ENCODE measurements around the gene SGSH.
"Not testable (repeated sequence)": the region's sequence is repeated elsewhere in the genome, so short reads cannot be mapped to it uniquely, and the experiment has no call there.

Gene SGSH

DNA sequence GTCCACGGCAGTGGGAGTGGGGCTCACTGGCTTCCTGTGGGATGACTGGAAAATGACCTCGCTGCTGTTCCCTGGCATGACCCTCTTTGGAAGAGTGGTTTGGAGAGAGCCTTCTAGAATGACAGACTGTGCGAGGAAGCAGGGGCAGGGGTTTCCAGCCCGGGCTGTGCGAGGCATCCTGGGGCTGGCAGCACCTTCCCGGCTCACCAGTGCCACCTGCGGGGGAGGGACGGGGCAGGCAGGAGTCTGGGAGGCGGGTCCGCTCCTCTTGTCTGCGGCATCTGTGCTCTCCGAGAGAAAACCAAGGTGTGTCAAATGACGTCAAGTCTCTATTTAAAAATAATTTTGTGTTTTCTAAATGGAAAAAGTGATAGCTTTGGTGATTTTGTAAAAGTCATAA lies 32.7 kb upstream of the SGSH start:
- Histone ChIP-seq H3K27ac (ENCODE audit: low read length) (no peak overlapping the region), H3K4me1 (ENCODE audit: control insufficient read depth, insufficient read depth, low read length) (no peaks in the 10 kb centered on the region), H3K27me3 (ENCODE audit: control insufficient read depth in 1 of 2, insufficient read depth in 2 of 2, low read length in 2 of 2) (no peaks in the 10 kb centered on the region), H3K4me3 (ENCODE audit: low read length in 2 of 2) (no peak overlapping the region), H3K9me3 (ENCODE audit: control insufficient read depth in 2 of 2, low read length in 2 of 2) (no peaks in the 10 kb centered on the region), H3K36me3 (ENCODE audit: control insufficient read depth in 2 of 2, insufficient read depth in 2 of 2, low read length in 2 of 2) (peaks cover 9 to 27% of the 10 kb centered on the region in 2 donors), H3K9ac (ENCODE audit: low read length in 2 of 2) (no peak overlapping the region)

DNA sequence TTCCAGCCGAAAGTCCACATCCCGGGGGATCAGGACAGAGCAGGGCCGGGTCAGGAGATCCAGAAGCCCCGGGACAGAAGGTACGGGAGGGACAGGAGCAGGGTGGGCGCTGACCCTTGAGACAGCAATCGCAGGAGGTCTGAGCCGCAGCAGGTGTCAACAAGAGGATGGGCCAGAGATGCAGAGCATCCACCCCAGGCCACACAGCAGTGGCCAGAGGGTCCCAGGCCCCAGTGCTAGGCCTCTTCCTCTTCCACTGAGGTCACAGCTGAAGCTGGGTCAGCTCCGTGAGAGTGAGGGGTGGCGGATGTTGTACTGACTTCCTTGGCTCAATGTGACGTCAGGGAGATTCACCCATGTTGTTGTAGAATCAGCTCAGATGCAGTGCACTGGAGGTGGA lies 31.8 kb upstream of the SGSH start:
- H3K4me3 ChIP-seq (ENCODE audit: low read length in 2 of 2), result no peak overlapping the region

DNA sequence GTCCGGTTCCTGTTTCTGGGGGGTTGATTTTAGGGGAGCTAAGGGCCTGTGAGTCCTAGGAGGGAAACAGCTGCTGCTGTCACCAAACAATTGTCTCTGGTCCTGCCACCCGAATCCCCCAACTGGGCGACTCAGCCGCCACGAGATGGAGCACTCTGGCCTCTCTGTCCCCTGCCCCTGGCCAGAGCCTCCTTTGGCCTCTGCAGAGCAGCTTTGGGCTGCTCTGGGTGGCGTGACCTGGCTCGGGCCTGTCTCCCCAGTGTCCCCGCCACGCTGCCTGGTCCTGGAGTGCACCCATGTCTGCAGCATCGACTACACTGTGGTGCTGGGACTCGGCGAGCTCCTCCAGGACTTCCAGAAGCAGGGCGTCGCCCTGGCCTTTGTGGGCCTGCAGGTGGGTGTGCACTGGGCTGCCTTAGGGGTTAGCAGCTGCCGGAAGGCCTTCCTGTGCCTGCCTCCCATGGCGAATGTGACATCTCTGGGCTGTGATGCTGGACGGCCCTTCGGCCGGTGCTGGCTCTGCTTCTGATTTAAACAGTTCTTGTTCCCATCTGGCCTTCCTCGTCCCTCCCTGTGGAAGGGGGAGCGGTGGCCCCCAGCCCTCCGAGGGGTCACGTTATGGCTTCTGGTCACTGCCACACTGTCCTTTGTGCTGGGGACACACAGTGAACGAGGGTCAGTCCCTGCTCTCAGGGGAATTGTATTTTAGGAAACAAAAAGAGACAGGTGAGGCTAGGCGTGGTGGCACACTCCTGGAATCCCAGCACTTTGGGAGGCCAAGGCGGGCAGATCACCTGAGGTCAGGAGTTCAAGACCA lies 29.0 kb upstream of the SGSH start:
- Histone ChIP-seq H3K4me1 (ENCODE audit: control insufficient read depth, insufficient read depth, low read length) (no peaks in the 10 kb centered on the region), H3K27me3 (ENCODE audit: control insufficient read depth in 1 of 2, insufficient read depth in 2 of 2, low read length in 2 of 2) (no peaks in the 10 kb centered on the region), H3K27ac (ENCODE audit: low read length) (no peak overlapping the region), H3K9ac (ENCODE audit: low read length in 2 of 2) (no peak overlapping the region), H3K36me3 (ENCODE audit: control insufficient read depth in 2 of 2, insufficient read depth in 2 of 2, low read length in 2 of 2) (peaks cover 23 to 45% of the 10 kb centered on the region in 2 donors), H3K9me3 (ENCODE audit: control insufficient read depth in 2 of 2, low read length in 2 of 2) (no peaks in the 10 kb centered on the region), H3K4me3 (ENCODE audit: low read length in 2 of 2) (no peak overlapping the region)

More for the DNA sequence above, 31.8 kb upstream of the SGSH start:
- Histone ChIP-seq H3K36me3 (ENCODE audit: control insufficient read depth in 2 of 2, insufficient read depth in 2 of 2, low read length in 2 of 2) (peaks cover 9 to 30% of the 10 kb centered on the region in 2 donors), H3K27me3 (ENCODE audit: control insufficient read depth in 1 of 2, insufficient read depth in 2 of 2, low read length in 2 of 2) (no peaks in the 10 kb centered on the region), H3K4me1 (ENCODE audit: control insufficient read depth, insufficient read depth, low read length) (no peaks in the 10 kb centered on the region), H3K27ac (ENCODE audit: low read length) (no peak overlapping the region), H3K9ac (ENCODE audit: low read length in 2 of 2) (no peak overlapping the region), H3K9me3 (ENCODE audit: control insufficient read depth in 2 of 2, low read length in 2 of 2) (no peaks in the 10 kb centered on the region)

DNA sequence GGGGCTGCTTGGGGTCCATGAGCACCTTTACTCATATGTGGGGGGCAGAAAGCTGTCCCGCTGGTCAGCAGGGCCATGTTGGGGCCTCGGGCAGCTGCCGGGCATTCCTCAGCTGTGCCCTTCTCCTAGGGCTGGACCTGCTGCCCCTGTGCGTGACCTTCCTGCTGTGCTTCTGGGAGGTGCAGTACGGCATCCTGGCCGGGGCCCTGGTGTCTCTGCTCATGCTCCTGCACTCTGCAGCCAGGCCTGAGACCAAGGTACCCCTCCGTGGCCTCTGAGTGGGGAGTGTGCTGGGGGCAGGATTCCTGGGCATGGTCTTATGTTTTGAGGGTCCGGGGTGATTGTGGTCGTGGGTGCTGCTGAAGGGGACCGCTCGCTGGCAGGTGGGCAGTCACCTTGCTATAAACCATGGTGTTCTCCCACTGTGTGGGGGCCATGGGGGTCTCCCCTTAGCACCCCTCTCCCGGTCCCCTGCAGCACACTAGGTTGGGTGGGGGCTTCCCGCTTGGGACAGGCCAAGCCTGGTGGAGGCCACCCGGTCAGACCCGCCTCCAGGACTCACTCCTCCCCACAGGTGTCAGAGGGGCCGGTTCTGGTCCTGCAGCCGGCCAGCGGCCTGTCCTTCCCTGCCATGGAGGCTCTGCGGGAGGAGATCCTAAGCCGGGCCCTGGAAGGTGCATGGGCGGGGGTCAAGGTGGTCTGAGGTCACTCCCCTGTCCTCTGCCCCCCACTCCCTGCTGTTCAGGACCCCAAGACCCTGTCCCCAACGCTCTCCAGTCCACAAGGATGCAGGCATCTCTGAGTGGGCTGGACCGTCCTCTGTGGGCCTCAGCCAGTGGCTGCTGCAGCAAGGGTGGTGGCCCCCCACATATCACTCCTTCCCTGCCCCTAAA lies 28.1 kb upstream of the SGSH start:
- no peaks in the 10 kb centered on the region for H3K4me1 ChIP-seq (ENCODE audit: control insufficient read depth, insufficient read depth, low read length)
- no peak overlapping the region for H3K27ac ChIP-seq (ENCODE audit: low read length)
- H3K27me3 ChIP-seq (ENCODE audit: control insufficient read depth in 1 of 2, insufficient read depth in 2 of 2, low read length in 2 of 2), result no peaks in the 10 kb centered on the region
- no peaks in the 10 kb centered on the region for H3K9me3 ChIP-seq (ENCODE audit: control insufficient read depth in 2 of 2, low read length in 2 of 2)
- H3K4me3 ChIP-seq (ENCODE audit: low read length in 2 of 2), result no peak overlapping the region
- peaks cover 26 to 49% of the 10 kb centered on the region in 2 donors for H3K36me3 ChIP-seq (ENCODE audit: control insufficient read depth in 2 of 2, insufficient read depth in 2 of 2, low read length in 2 of 2)
- no peak overlapping the region for H3K9ac ChIP-seq (ENCODE audit: low read length in 2 of 2)

DNA sequence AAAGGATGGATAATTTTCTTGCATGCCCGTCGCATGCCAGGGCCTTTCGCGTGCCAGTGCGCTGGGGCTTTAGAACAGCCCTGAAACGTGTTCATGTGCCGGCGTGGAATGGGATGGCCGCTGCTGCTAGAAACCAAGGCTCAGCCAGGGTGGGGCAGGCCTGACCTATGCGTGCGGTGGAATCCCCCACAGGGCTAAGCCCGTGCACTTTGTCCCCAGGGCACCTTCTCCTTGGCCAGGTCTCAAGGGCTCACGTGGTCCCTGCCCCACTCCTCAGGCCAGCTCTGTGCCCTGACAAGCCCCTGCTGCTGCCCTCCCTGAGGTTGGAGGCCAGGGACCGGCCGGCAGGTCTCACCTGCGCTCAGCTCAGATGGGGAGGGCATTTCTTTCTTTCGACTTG lies 27.4 kb upstream of the SGSH start:
- H3K27ac ChIP-seq (ENCODE audit: low read length), result no peak overlapping the region
- H3K9me3 ChIP-seq (ENCODE audit: control insufficient read depth in 2 of 2, low read length in 2 of 2), result no peaks in the 10 kb centered on the region
- no peak overlapping the region for H3K4me3 ChIP-seq (ENCODE audit: low read length in 2 of 2)
- H3K27me3 ChIP-seq (ENCODE audit: control insufficient read depth in 1 of 2, insufficient read depth in 2 of 2, low read length in 2 of 2), result no peaks in the 10 kb centered on the region
- peaks cover 24 to 47% of the 10 kb centered on the region in 2 donors for H3K36me3 ChIP-seq (ENCODE audit: control insufficient read depth in 2 of 2, insufficient read depth in 2 of 2, low read length in 2 of 2)
- H3K9ac ChIP-seq (ENCODE audit: low read length in 2 of 2), result no peak overlapping the region
- no peaks in the 10 kb centered on the region for H3K4me1 ChIP-seq (ENCODE audit: control insufficient read depth, insufficient read depth, low read length)

DNA sequence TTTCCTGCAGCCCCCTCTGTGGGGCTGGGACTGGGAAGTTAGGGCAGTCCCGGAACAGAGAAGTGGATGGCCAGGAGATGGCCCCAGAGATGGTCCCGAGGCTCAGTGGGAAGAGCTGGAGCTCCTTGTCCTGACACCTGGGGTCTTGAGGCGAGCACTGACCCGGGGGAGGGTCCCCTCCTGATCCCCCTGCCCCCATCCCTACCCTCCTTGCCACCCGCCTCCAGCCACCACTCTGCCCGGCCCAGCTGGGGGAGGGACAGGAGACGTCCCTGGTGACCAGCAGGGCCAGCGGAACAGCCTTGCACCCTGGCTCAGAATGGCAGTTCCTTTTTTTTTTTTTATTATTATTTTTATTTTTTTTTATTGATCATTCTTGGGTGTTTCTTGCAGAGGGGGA lies 26.6 kb upstream of the SGSH start:
- no peaks in the 10 kb centered on the region for H3K4me1 ChIP-seq (ENCODE audit: control insufficient read depth, insufficient read depth, low read length)
- no peak overlapping the region for H3K9ac ChIP-seq (ENCODE audit: low read length in 2 of 2)
- no peaks in the 10 kb centered on the region for H3K27me3 ChIP-seq (ENCODE audit: control insufficient read depth in 1 of 2, insufficient read depth in 2 of 2, low read length in 2 of 2)
- H3K9me3 ChIP-seq (ENCODE audit: control insufficient read depth in 2 of 2, low read length in 2 of 2), result no peaks in the 10 kb centered on the region
- H3K36me3 ChIP-seq (ENCODE audit: control insufficient read depth in 2 of 2, insufficient read depth in 2 of 2, low read length in 2 of 2), result peaks cover 25 to 46% of the 10 kb centered on the region in 2 donors
- no peak overlapping the region for H3K27ac ChIP-seq (ENCODE audit: low read length)
- no peak overlapping the region for H3K4me3 ChIP-seq (ENCODE audit: low read length in 2 of 2)

DNA sequence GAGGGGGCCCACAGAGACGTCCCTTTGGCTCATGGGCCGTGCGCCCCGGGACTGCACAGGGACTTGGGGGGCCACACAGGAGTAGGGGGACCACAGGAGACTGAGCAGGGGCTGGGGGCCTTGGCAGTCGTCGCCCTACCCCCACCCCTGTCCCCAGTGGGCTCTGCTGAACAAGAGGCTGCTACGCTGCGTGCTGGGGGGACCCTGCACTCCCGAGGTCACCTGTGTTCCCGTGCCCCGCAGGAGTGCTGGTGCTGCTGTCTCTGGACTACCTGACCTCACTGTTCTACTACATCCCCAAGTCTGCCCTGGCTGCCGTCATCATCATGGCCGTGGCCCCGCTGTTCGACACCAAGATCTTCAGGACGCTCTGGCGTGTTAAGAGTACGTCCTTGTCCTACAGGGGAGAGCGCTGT lies 26.1 kb upstream of the SGSH start:
- H3K36me3 ChIP-seq (ENCODE audit: control insufficient read depth in 2 of 2, insufficient read depth in 2 of 2, low read length in 2 of 2), result peaks cover 29 to 45% of the 10 kb centered on the region in 2 donors
- H3K4me3 ChIP-seq (ENCODE audit: low read length in 2 of 2), result no peak overlapping the region

DNA sequence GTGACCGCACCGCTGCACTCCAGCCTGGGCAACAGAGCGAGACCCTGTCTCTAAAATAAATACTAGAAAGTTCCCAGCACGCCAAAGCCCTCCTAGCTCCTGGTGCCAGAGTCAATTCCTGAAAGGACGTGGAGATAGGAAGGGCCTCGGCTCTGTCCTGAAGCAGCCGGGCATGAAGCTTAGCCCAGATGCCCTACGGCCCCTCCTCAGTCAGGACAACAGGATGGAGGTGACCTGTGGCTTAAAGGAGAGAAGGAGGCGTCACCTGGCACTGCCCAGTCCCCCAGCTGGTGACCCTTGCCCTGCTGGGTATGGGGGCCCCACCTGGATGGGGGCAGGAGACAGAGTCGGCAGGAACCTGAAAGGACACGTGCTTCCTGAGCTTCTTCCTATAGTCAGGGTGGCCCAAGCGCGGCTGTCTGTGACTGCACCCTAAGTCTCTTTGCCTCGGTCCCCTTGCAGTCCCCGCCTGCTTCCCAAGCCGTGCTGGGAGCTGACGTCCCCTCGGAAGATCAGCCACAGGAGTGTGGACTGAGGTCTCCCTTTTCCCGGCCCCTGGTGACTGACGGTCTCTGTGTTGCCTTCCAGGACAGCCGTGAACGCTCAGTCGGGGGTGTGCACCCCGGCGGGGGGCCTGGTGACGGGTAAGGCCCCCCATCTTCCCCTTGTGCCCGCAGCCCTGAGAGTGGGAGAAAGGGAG lies 25.6 kb upstream of the SGSH start:
- H3K4me1 ChIP-seq (ENCODE audit: control insufficient read depth, insufficient read depth, low read length), result no peaks in the 10 kb centered on the region
- H3K4me3 ChIP-seq (ENCODE audit: low read length in 2 of 2), result no peak overlapping the region
- H3K36me3 ChIP-seq (ENCODE audit: control insufficient read depth in 2 of 2, insufficient read depth in 2 of 2, low read length in 2 of 2), result peaks cover 33 to 47% of the 10 kb centered on the region in 2 donors
- H3K27ac ChIP-seq (ENCODE audit: low read length), result no peak overlapping the region
- H3K9ac ChIP-seq (ENCODE audit: low read length in 2 of 2), result no peak overlapping the region
- no peaks in the 10 kb centered on the region for H3K27me3 ChIP-seq (ENCODE audit: control insufficient read depth in 1 of 2, insufficient read depth in 2 of 2, low read length in 2 of 2)
- H3K9me3 ChIP-seq (ENCODE audit: control insufficient read depth in 2 of 2, low read length in 2 of 2), result no peaks in the 10 kb centered on the region

More for the DNA sequence above, 26.1 kb upstream of the SGSH start:
- no peak overlapping the region for H3K27ac ChIP-seq (ENCODE audit: low read length)
- H3K9me3 ChIP-seq (ENCODE audit: control insufficient read depth in 2 of 2, low read length in 2 of 2), result no peaks in the 10 kb centered on the region
- H3K27me3 ChIP-seq (ENCODE audit: control insufficient read depth in 1 of 2, insufficient read depth in 2 of 2, low read length in 2 of 2), result no peaks in the 10 kb centered on the region
- H3K9ac ChIP-seq (ENCODE audit: low read length in 2 of 2), result no peak overlapping the region
- H3K4me1 ChIP-seq (ENCODE audit: control insufficient read depth, insufficient read depth, low read length), result no peaks in the 10 kb centered on the region

DNA sequence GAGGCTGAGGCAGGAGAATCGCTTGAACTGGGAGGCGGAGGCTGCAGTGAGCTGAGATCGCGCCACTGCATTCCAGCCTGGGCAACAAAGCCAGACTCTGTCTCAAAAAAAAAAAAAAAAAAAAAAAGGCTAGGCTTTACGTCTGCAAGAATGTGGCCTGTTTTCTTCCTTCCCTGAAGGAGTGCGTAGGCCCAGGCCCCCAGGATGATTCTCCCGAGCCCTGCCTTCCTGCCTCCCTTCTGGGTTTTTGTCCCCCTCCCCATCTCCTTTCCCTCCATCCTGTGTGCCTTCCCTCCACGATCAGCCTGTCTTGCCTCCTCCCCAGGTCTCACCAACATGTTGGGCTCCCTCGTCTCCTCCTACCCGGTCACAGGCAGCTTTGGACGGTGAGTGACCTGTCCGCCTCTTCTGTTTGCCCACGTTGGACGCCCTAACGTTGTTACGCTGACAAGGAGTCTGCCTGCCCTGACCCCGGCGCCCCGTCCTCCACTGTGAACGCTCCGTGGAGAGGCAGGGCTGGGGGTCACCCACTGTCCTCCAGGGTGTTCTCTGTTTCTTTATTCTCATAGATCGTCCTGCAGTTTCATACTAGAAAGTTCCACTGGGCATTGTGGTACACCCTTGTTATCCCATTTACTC lies 24.9 kb upstream of the SGSH start:
- no peak overlapping the region for H3K27ac ChIP-seq (ENCODE audit: low read length)
- no peak overlapping the region for H3K9ac ChIP-seq (ENCODE audit: low read length in 2 of 2)
- H3K4me3 ChIP-seq (ENCODE audit: low read length in 2 of 2), result no peak overlapping the region
- H3K27me3 ChIP-seq (ENCODE audit: control insufficient read depth in 1 of 2, insufficient read depth in 2 of 2, low read length in 2 of 2), result no peaks in the 10 kb centered on the region
- peaks cover 33 to 44% of the 10 kb centered on the region in 2 donors for H3K36me3 ChIP-seq (ENCODE audit: control insufficient read depth in 2 of 2, insufficient read depth in 2 of 2, low read length in 2 of 2)
- H3K4me1 ChIP-seq (ENCODE audit: control insufficient read depth, insufficient read depth, low read length), result no peaks in the 10 kb centered on the region
- H3K9me3 ChIP-seq (ENCODE audit: control insufficient read depth in 2 of 2, low read length in 2 of 2), result no peaks in the 10 kb centered on the region

DNA sequence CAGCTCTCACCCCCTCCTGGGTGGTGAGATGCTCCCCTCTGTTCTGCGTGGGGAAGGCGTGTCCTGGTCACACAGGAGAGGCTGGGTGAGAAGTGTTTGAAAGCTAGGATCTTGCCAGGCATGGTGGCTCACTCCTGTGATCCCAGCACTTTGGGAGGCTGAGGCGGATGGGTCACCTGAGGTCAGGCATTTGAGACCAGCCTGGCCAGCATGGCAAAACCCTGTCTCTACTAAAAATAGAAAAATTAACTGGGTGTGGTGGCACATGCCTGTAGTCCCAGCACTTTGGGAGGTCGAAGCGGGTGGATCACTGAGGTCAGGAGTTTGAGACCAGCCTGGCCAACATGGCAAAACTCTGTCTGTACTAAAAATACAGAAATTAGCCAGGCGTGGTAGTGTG lies 24.3 kb upstream of the SGSH start:
- not testable (repeated sequence) for H3K9ac ChIP-seq (ENCODE audit: low read length in 2 of 2); H3K4me3 ChIP-seq (ENCODE audit: low read length in 2 of 2); H3K4me1 ChIP-seq (ENCODE audit: control insufficient read depth, insufficient read depth, low read length); H3K9me3 ChIP-seq (ENCODE audit: control insufficient read depth in 2 of 2, low read length in 2 of 2); H3K27ac ChIP-seq (ENCODE audit: low read length); H3K27me3 ChIP-seq (ENCODE audit: control insufficient read depth in 1 of 2, insufficient read depth in 2 of 2, low read length in 2 of 2)
- peaks cover 33 to 44% of the 10 kb centered on the region in 2 donors for H3K36me3 ChIP-seq (ENCODE audit: control insufficient read depth in 2 of 2, insufficient read depth in 2 of 2, low read length in 2 of 2)

All from stomach smooth muscle (tissue), 2 donors.